HCT116 (cell line): ENCODE data around the gene IGSF5.

Source experiments
- EZH2 ChIP-seq: fragments of 200-600 bp; sonication (generic); IDR thresholded peaks from 2 replicates; pipeline ENCODE4 v1.6.1; 2017; ENCODE audit warnings: antibody characterized with exemption, mixed run types
- EZH2phosphoT487 ChIP-seq: fragments of 200-600 bp; IDR thresholded peaks from 2 replicates; pipeline ENCODE4 v1.6.1; 2018; ENCODE audit warnings: antibody characterized with exemption, borderline replicate concordance
- JUND ChIP-seq: IDR thresholded peaks from 2 replicates; pipeline ENCODE4 v1.6.1; 2012
- POLR2A ChIP-seq: IDR thresholded peaks from 2 replicates; pipeline ENCODE4 v1.7.0; 2011; ENCODE audit warnings: borderline replicate concordance; ENCODE audit not compliant: insufficient read depth, insufficient read length; ENCODE audit errors: extremely low read depth
- POLR2AphosphoS5 ChIP-seq: IDR thresholded peaks from 2 replicates; pipeline ENCODE4 v1.6.1; 2011; ENCODE audit warnings: mild to moderate bottlenecking, low read depth, low read length, moderate library complexity
- SIN3A ChIP-seq: IDR thresholded peaks from 2 replicates; pipeline ENCODE4 v1.6.1; 2012; ENCODE audit warnings: low read depth
- SP1 ChIP-seq: IDR thresholded peaks from 2 replicates; pipeline ENCODE4 v1.6.1; 2012; ENCODE audit warnings: low read depth
- SRF ChIP-seq: IDR thresholded peaks from 2 replicates; pipeline ENCODE4 v1.6.1; 2012; ENCODE audit warnings: low read depth
- ZFX ChIP-seq: fragments of 450-650 bp; IDR thresholded peaks from 2 replicates; pipeline ENCODE4 v1.6.1; 2017
- ZNF274 ChIP-seq: fragments of 200-500 bp; sonication (Bioruptor generic); IDR thresholded peaks from 2 replicates; pipeline ENCODE4 v1.6.1; 2014; ENCODE audit warnings: mild to moderate bottlenecking, low read depth, low read length, inconsistent platforms
- TF ChIP-seq, protein P1 (sequence below): IDR thresholded peaks from 2 replicates; pipeline ENCODE4 v1.6.1; 2012
- TF ChIP-seq, protein P2 (sequence below), 3 experiments: fragments of 200-600 bp in 1 of 3; sonication (generic) in 1 of 3; IDR thresholded peaks in 2 of 3; conservative IDR thresholded peaks in 1 of 3; 2 replicates each; pipeline ENCODE4 v1.5.1; 2012 to 2017; ENCODE audit warnings: low read depth in 2 of 3, low read length in 2 of 3, antibody characterized with exemption in 1 of 3, borderline replicate concordance in 1 of 3, control low read depth in 1 of 3, mild to moderate bottlenecking in 1 of 3, mixed read lengths in 1 of 3, mixed run types in 1 of 3, moderate library complexity in 1 of 3; ENCODE audit not compliant: insufficient read depth in 1 of 3

DNA sequence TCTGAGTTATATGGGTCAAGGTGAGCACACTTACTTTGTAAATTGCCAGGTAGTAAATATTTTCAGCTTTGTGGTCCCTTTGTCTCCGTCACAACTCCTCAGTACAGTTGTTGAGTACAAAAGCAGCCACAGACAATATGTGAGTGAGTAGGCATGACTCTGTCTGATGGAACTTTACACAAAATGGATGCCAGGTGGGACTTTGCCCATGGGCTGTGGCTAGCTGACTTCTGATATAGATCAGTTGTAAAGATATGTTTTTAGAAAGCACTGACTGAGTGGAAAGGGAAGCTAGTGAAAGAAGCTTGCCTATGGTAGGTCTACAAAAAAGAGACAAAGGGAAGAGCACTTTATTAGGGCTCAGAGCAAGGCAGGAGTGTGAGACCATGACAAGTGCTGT, 23.1 kb upstream of the IGSF5 start:
- TF ChIP-seq POLR2AphosphoS5 (no peak), POLR2A (no peak), SRF (no peak), EZH2phosphoT487 (no peak), SP1 (no peak), EZH2 (no peak), ZNF274 (no peak), ZFX (no peak), JUND (no peak), SIN3A (no peak)
- TF ChIP-seq, protein P1, sequence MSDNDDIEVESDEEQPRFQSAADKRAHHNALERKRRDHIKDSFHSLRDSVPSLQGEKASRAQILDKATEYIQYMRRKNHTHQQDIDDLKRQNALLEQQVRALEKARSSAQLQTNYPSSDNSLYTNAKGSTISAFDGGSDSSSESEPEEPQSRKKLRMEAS = no peak
- TF ChIP-seq, protein P2, sequence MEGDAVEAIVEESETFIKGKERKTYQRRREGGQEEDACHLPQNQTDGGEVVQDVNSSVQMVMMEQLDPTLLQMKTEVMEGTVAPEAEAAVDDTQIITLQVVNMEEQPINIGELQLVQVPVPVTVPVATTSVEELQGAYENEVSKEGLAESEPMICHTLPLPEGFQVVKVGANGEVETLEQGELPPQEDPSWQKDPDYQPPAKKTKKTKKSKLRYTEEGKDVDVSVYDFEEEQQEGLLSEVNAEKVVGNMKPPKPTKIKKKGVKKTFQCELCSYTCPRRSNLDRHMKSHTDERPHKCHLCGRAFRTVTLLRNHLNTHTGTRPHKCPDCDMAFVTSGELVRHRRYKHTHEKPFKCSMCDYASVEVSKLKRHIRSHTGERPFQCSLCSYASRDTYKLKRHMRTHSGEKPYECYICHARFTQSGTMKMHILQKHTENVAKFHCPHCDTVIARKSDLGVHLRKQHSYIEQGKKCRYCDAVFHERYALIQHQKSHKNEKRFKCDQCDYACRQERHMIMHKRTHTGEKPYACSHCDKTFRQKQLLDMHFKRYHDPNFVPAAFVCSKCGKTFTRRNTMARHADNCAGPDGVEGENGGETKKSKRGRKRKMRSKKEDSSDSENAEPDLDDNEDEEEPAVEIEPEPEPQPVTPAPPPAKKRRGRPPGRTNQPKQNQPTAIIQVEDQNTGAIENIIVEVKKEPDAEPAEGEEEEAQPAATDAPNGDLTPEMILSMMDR (IDR thresholded peaks at IDR 0.05 in 2 of 3, conservative IDR thresholded peaks at IDR 0.05 in 1 of 3; ENCODE audit: borderline replicate concordance in 1 of 3, insufficient read depth in 1 of 3, low read depth in 2 of 3, low read length in 2 of 3) = no peak
